Upper lobe of left lung (tissue), 6 donors: ENCODE results near the gene CCM2L. TPM values are rescaled to one million over a fixed set of nuclear protein-coding genes. Genes with fewer than 3 reads are reported as not detected.

Experiments
- ATAC-seq, 2 donors: fragments of 200-7000 bp; cut with Tn5 transposase; one replicate each; pipeline ENCODE4 v1.9.1; 2022; ENCODE audit warnings: mild to moderate bottlenecking in 2 of 2, moderate library complexity in 2 of 2; ENCODE audit not compliant: low FRiP score in 2 of 2
- DNase-seq, 2 donors: peaks; one replicate each; pipeline ENCODE4 v3.0.0-alpha.2; 2019 to 2020
- H3K27ac ChIP-seq, 4 donors: fragments of 200-600 bp; sonication (generic); one replicate each; pipeline ENCODE4 v1.5.1; 2016 to 2019
- H3K27me3 ChIP-seq, 4 donors: fragments of 200-600 bp; sonication (generic); one replicate each; pipeline ENCODE4 v1.5.1; 2017 to 2019
- H3K36me3 ChIP-seq, 4 donors: fragments of 200-600 bp; sonication (generic); one replicate each; pipeline ENCODE4 v1.5.1; 2016 to 2019
- H3K4me1 ChIP-seq, 4 donors: fragments of 200-600 bp; sonication (generic); one replicate each; pipeline ENCODE4 v1.5.1; 2018 to 2019
- H3K4me3 ChIP-seq, 4 donors: fragments of 200-600 bp; sonication (generic); one replicate each; pipeline ENCODE4 v1.5.1; 2017 to 2019; ENCODE audit warnings: mild to moderate bottlenecking in 2 of 4, moderate library complexity in 1 of 4
- H3K9me3 ChIP-seq, 4 donors: fragments of 200-600 bp; sonication (generic); one replicate each; pipeline ENCODE4 v1.5.1; 2018 to 2019
- EP300 ChIP-seq, 4 donors: sonication (generic); formaldehyde crosslinking; IDR thresholded peaks; one replicate each; pipeline ENCODE4 v1.5.1; 2017; ENCODE audit warnings: antibody characterized with exemption in 4 of 4, control low read depth in 2 of 4
- POLR2A ChIP-seq, 4 donors: fragments of 450-650 bp; IDR thresholded peaks; one replicate each; pipeline ENCODE4 v1.5.1; 2016 to 2017; ENCODE audit warnings: antibody characterized with exemption in 4 of 4, mild to moderate bottlenecking in 2 of 4
- POLR2AphosphoS5 ChIP-seq, 2 donors: sonication (generic); formaldehyde crosslinking; IDR thresholded peaks; one replicate each; pipeline ENCODE4 v1.5.1; 2017; ENCODE audit warnings: antibody characterized with exemption in 2 of 2
- WGBS, 2 donors: methylation state at CpG; one replicate each; pipeline ENCODE4 v1.1.5; 2017 to 2018; 5-methylcytosine and 5-hydroxymethylcytosine counted together
- total RNA-seq, 6 donors: library from RNA; depleted of rRNA in 4 of 6; stranded (reverse); fragments of >200 nt in 4 of 6; gene quantifications; one replicate each; pipeline versions ENCODE4 v1.1.0 to v1.2.1, GENCODE V29; 2016 to 2021
- TF ChIP-seq, protein P1 (sequence below), 6 experiments: fragments of 450-650 bp in 4 of 6; fragments of 200-600 bp in 2 of 6; sonication (generic) in 2 of 6; IDR thresholded peaks; one replicate each; pipeline ENCODE4 v1.5.1; 2016 to 2019; ENCODE audit warnings: antibody characterized with exemption in 6 of 6
- donor health status: DM: no; HTN: no; CAD: no; lungs with moderate emphysema.
- donor health status: DM: no; HTN: yes; CAD: no; lungs with severe emphysema.

Gene CCM2L
- total RNA-seq, 6 donors from 2014 or later, result 4.2 to 29.2 (median 8.3) TPM

DNA sequence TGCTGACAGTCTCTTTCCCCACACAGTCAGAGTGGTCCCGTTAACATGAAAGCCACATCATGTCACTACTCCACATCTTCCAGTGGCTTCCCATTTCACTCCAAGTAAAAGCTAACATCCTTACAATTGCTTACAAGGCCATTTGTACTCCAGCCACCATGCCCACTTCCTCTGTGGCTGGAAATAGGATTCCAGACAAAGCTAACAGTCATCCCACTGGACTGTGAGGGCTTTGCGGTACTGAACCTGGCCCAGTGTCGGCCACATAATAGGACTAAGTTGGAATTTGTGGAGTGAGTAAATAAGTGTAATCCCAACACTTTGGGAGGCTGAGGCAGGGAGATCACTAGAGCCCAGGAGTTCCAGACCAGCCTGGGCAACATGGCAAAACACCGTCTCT, 10.9 kb downstream of the CCM2L start:
- Histone ChIP-seq H3K9me3 (no peaks in the 10 kb centered on the region), H3K27ac (no peak overlapping the region), H3K36me3 (no peaks in the 10 kb centered on the region), H3K4me3 (no peak overlapping the region), H3K27me3 (peaks cover 0 to 18% (median 8%) of the 10 kb centered on the region in 4 donors), H3K4me1 (peaks cover 17 to 23% (median 18%) of the 10 kb centered on the region in 4 donors)
- TF ChIP-seq EP300 (IDR thresholded peaks at IDR 0.05), result no peak
- ATAC-seq, result no peak
- 87 to 90% methylated on average over 4 of the region's 4 CpGs for WGBS, 2 donors
- no peak for DNase-seq

DNA sequence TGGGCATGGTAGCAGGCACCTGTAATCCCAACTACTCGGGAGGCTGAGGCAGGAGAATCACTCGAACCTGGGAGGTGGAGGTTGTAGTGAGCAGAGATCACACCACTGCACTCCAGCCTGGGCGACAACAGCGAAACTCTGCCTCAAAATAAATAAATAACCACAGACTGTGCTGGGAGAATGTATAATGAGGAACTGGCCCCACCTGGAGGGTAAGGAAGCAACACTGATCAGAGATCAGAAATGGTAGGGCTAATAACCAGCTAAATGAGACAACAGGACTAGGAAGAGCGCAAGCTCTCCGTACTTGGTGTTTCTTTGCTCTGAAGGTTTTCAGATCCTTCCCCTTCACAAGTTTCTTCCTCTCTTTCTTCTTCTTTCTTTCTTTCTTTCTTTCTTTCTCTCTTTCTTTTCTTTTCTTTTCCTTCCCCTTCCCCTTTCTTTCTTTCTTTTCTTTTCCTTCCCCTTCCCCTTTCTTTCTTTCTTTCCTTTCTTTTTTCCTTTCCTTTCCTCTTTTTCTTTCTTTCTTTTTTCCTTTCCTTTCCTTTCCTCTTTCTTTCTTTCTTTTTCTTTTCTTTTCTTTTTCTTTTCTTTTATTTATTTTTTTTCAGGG, 14.6 kb downstream of the CCM2L start:
- no peak overlapping the region for H3K27ac ChIP-seq
- ATAC-seq, result no peak
- 81 to 85% methylated on average over 6 of the region's 6 CpGs for WGBS, 2 donors
- no peak for DNase-seq
- no peak for TF ChIP-seq POLR2A (IDR thresholded peaks at IDR 0.05)
- TF ChIP-seq, protein P1, sequence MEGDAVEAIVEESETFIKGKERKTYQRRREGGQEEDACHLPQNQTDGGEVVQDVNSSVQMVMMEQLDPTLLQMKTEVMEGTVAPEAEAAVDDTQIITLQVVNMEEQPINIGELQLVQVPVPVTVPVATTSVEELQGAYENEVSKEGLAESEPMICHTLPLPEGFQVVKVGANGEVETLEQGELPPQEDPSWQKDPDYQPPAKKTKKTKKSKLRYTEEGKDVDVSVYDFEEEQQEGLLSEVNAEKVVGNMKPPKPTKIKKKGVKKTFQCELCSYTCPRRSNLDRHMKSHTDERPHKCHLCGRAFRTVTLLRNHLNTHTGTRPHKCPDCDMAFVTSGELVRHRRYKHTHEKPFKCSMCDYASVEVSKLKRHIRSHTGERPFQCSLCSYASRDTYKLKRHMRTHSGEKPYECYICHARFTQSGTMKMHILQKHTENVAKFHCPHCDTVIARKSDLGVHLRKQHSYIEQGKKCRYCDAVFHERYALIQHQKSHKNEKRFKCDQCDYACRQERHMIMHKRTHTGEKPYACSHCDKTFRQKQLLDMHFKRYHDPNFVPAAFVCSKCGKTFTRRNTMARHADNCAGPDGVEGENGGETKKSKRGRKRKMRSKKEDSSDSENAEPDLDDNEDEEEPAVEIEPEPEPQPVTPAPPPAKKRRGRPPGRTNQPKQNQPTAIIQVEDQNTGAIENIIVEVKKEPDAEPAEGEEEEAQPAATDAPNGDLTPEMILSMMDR (IDR thresholded peaks at IDR 0.05), result no peak
- TF ChIP-seq POLR2AphosphoS5 (IDR thresholded peaks at IDR 0.05), result no peak
- TF ChIP-seq EP300 (IDR thresholded peaks at IDR 0.05), result no peak
- H3K36me3 ChIP-seq, result peaks cover 0 to 6% (median 0%) of the 10 kb centered on the region in 4 donors
- H3K4me1 ChIP-seq, result peaks cover 0 to 2% (median 1%) of the 10 kb centered on the region in 4 donors
- no peaks in the 10 kb centered on the region for H3K9me3 ChIP-seq
- no peak overlapping the region for H3K4me3 ChIP-seq
- H3K27me3 ChIP-seq, result peaks cover 0 to under 1% (median 0%) of the 10 kb centered on the region in 4 donors

DNA sequence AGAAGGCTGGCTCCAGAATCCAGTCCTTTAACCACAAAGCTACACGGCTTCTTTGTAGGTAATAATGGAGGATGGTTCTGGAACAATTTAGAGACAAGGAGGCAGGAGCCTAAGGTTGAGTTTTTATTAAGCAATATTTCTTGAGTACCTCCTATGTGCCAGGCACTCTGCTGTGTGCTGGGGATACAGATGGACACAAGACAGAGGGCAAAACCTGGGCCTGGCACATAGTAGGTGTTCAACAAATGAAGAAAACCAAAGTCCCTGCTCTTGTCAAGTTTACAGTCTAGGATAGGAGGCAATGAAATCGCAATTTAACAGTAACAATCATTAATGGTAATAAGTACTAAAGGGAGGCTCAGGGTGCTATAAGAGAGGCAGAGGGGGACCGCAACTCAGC, 17.4 kb downstream of the CCM2L start:
- TF ChIP-seq POLR2AphosphoS5 (IDR thresholded peaks at IDR 0.05) (no peak), POLR2A (IDR thresholded peaks at IDR 0.05) (no peak), EP300 (IDR thresholded peaks at IDR 0.05) (no peak)
- TF ChIP-seq, protein P1 (IDR thresholded peaks at IDR 0.05), result no peak
- no peak for DNase-seq
- H3K4me3 ChIP-seq, result no peak overlapping the region
- H3K9me3 ChIP-seq, result no peaks in the 10 kb centered on the region
- H3K27me3 ChIP-seq, result no peaks in the 10 kb centered on the region
- ATAC-seq, result no peak
- peaks cover 0 to 11% (median 0%) of the 10 kb centered on the region in 4 donors for H3K36me3 ChIP-seq
- H3K4me1 ChIP-seq, result peaks cover 10 to 13% (median 11%) of the 10 kb centered on the region in 4 donors
- WGBS, 2 donors, result 92 to 93% methylated on average over 3 of the region's 3 CpGs
- H3K27ac ChIP-seq, result no peak overlapping the region

DNA sequence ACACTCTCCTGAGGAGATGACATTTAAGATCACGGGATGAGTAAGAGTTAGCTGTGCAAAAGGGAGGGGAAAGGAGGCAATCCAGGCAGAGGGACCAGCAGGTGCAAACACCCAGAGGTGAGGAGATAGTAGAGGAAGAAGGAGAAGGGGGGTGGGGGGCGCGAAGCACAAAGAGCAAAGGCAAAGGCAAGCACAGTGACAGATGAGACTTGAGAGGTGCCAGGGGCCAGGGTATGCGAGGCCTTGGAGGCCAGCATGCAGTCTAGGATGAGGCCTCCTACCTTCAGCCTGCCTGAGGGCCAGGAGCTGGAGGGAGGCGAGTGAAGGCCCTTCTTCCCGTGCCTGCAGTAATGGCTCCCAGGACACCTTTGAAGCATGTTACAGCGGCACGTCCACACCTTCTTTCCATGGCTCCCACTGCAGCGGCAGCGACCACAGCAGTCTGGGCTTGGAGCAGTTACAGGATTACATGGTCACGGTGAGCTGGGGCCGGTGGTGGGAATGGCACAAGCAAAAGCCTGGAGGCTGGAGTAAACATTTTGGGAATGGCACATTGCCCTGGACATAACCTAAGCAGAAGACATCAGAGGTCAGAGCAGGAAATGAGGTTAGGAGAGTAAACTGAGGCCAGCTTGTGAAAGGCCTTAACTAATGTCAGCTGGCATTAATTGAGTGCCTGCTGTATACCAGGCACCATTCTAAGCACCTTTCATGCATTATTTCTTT, 18.6 kb downstream of the CCM2L start:
- DNase-seq, result no peak
- 58 to 68% methylated on average over 12 of the region's 12 CpGs for WGBS, 2 donors
- no peak for ATAC-seq

DNA sequence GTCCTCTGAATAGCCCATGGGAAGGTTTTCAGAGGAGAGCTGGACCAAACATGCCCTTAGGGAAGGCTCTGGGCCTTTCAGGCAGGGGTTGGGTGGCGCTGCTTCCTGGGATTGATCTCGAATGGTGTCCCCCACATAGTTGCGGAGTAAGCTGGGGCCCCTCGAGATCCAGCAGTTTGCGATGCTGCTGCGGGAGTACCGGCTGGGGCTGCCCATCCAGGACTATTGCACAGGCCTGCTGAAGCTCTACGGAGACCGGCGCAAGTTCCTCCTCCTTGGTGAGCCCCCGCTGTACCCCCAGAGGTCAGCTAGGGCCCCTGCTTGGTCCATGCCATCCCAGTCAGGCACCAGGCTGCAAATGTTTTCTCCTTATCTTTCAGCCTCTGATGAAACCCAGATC, 19.3 kb downstream of the CCM2L start:
- ATAC-seq (no peak), DNase-seq (peak in 1 of 2 donors; percentile 25)
- Histone ChIP-seq H3K4me3 (no peak overlapping the region), H3K36me3 (peaks cover 0 to 11% (median 0%) of the 10 kb centered on the region in 4 donors), H3K27me3 (no peaks in the 10 kb centered on the region), H3K4me1 (peaks cover 12 to 18% (median 17%) of the 10 kb centered on the region in 4 donors), H3K27ac (no peak overlapping the region), H3K9me3 (no peaks in the 10 kb centered on the region)
- 88 to 100% methylated on average over 4 to 11 of the region's 11 CpGs for WGBS, 2 donors
- TF ChIP-seq, protein P1 (IDR thresholded peaks at IDR 0.05), result no peak
- TF ChIP-seq EP300 (IDR thresholded peaks at IDR 0.05), result no peak
- TF ChIP-seq POLR2AphosphoS5 (IDR thresholded peaks at IDR 0.05), result no peak
- no peak for TF ChIP-seq POLR2A (IDR thresholded peaks at IDR 0.05)

More for the DNA sequence above, 18.6 kb downstream of the CCM2L start:
- Histone ChIP-seq H3K27me3 (no peaks in the 10 kb centered on the region), H3K36me3 (peaks cover 0 to 11% (median 0%) of the 10 kb centered on the region in 4 donors), H3K4me1 (peaks cover 10 to 13% (median 11%) of the 10 kb centered on the region in 4 donors), H3K4me3 (no peak overlapping the region), H3K27ac (no peak overlapping the region), H3K9me3 (no peaks in the 10 kb centered on the region)
- TF ChIP-seq POLR2AphosphoS5 (IDR thresholded peaks at IDR 0.05), result no peak
- no peak for TF ChIP-seq EP300 (IDR thresholded peaks at IDR 0.05)
- TF ChIP-seq POLR2A (IDR thresholded peaks at IDR 0.05), result no peak
- TF ChIP-seq, protein P1 (IDR thresholded peaks at IDR 0.05), result no peak
